ENCODE results near the gene ZNF487.
A peak's percentile ranks its signal among the peaks of the same experiment; 100 is the strongest.

ZNF487 gene

DNA sequence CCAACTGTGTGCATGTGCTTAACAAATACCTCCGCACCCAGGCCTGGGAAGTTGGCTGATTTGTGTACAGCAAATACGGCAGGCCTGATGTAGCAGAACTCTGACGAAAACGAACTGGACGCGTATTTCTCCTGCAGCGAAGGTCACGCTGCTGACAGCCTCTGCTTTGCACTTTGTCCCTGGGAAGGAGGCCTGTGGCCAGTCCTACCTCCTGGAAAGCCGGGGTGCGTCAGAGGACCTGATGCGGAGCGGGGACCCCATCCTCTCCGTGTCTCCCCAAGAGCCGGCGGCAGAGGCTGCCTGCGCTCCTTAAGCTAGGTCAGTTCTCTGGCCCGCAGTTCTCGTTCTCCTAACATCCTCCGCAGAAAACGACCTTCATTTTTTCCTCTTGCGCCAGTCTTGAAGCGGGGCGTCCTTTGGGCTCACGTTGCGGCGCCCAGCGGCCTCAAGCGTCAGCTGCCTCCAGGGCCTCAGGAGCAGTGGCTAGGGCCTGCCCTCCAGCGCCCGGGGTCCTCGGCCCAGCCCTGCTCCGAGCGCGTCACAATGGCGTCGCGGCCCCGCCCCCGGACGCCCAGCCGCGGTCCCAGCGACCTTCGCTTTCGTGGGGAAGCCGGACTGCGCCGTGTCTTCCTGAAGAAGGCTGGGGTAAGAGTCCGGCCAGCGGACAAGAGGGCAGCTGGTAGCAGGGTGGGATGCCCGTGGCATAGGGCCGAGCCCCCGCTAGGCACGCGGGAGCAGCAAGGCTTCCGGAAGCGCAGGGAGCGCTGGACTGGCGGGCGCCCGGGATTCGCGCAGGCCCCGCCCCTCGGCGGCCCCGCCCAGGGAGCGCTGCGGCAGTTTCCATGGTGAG lies at the start of gene ZNF487:
Gene ZNF487, plus strand, starts transcription at position 821 of the 850 bp plus-strand sequence. CDS start 38,703 bp downstream, outside the sequence.
- TF ChIP-seq, protein P1, sequence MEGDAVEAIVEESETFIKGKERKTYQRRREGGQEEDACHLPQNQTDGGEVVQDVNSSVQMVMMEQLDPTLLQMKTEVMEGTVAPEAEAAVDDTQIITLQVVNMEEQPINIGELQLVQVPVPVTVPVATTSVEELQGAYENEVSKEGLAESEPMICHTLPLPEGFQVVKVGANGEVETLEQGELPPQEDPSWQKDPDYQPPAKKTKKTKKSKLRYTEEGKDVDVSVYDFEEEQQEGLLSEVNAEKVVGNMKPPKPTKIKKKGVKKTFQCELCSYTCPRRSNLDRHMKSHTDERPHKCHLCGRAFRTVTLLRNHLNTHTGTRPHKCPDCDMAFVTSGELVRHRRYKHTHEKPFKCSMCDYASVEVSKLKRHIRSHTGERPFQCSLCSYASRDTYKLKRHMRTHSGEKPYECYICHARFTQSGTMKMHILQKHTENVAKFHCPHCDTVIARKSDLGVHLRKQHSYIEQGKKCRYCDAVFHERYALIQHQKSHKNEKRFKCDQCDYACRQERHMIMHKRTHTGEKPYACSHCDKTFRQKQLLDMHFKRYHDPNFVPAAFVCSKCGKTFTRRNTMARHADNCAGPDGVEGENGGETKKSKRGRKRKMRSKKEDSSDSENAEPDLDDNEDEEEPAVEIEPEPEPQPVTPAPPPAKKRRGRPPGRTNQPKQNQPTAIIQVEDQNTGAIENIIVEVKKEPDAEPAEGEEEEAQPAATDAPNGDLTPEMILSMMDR (IDR thresholded peaks at IDR 0.05; ENCODE audit: low read depth, low read length, missing control alignments), result no peak
- peak within 1 kb of the TSS; percentile 75 for H3K4me3 ChIP-seq (replicated peaks; ENCODE audit: low read depth, low read length)
- DNase-seq (ENCODE audit: extremely low read depth, low read depth), result peak; percentile 35

DNA sequence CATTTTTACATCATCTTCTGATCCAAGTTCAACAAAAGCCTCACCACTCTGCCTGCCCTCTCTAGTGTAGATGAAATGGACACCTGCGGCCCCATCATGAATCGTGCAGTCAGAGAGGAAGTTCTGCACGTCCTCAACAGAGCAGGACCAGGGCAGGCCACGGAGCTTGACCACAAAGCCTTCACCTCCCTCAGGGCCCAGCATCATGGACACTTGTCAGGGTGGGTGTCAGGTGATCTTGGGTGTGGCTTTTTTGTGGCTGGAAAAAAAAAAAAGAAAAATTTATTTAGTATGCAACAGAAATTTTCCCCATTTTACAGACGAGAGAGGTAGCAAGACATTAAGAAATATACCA lies 49.3 kb upstream of the ZNF487 start:
- no peak for DNase-seq (ENCODE audit: extremely low read depth, low read depth)
- H3K4me3 ChIP-seq (replicated peaks; ENCODE audit: low read depth, low read length), result no peak overlapping the region
- TF ChIP-seq, protein P1 (IDR thresholded peaks at IDR 0.05; ENCODE audit: low read depth, low read length, missing control alignments), result no peak

DNA sequence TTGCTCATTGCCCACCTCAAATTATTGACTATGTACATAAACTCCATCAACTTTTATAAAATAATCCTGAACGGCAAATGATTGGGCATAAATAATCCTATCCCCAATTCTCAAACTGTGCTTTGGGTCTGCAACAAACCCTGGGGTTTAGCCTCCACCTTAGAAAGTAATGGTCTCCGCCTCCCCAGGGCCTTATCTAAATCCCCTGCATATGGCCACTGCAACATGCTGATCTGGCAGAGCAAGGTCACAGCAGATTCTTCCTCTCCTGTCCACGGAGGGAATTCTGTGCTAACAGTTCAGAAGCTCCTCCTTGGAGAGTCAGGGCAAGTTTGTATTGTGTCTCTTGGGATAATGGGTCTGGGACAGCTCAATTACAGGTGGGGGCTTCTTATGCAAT lies 47.0 kb upstream of the ZNF487 start:
- TF ChIP-seq, protein P1 (IDR thresholded peaks at IDR 0.05; ENCODE audit: low read depth, low read length, missing control alignments), result no peak
- DNase-seq (ENCODE audit: extremely low read depth, low read depth), result no peak
- no peak overlapping the region for H3K4me3 ChIP-seq (replicated peaks; ENCODE audit: low read depth, low read length)

DNA sequence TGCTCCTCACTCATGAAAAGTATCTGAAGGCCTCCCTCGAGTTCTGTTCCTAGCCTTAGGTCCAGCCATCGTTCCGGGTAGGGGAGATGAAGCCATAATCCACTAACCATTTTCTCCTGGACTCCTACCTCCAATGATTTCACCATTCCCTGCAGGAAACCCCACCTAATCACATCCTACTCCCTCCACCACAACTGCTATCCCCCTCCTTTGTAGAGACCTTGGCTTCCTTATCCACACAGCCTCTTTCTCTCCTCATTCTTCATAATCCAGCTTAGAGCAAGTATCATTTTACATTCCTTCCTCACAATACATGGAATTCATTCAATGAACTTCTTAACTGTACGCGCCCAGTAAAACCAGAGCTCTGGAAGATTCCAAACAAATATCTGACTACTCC lies 46.6 kb upstream of the ZNF487 start:
- no peak overlapping the region for H3K4me3 ChIP-seq (replicated peaks; ENCODE audit: low read depth, low read length)
- no peak for DNase-seq (ENCODE audit: extremely low read depth, low read depth)
- TF ChIP-seq, protein P1 (IDR thresholded peaks at IDR 0.05; ENCODE audit: low read depth, low read length, missing control alignments), result no peak

DNA sequence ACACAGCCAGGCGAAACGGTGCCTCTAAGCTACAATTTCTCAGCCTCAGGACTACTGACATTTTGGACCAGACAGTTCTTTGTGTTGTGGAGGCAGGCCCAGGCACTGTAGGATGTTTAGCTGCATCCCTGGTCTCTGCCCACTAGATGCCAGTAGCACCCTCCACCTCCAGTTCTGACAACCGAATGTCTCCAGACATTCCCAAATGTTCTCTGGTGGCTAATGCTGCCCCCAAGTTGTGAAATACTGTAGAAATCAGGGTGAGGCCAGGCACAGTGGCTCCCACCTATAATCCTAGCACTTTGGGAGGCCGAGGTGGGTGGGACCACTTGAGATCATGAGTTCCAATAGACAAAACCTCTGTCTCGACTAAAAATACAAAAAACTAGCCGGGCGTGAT lies 46.2 kb upstream of the ZNF487 start:
- TF ChIP-seq, protein P1 (IDR thresholded peaks at IDR 0.05; ENCODE audit: low read depth, low read length, missing control alignments), result peak; percentile 54
- DNase-seq (ENCODE audit: extremely low read depth, low read depth), result no peak
- H3K4me3 ChIP-seq (replicated peaks; ENCODE audit: low read depth, low read length), result no peak overlapping the region

DNA sequence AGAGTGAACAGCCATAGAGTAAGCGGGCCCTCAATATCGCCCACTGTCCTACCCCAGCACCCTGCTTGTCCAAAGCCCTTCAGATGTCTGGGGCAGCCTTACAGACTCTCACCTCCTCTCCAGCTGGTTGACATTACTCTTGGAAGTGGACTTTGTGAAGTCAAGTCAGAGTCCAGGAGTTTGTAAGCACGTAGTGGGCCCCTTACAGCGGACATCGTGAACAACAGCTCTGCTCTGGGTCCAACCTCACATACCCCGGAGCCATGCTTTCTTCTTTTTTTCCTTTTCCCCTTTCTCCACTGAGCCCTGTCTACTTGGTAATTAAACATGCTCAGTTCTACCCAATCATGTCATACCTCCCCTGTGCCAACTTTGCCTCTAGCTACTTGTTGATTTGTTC lies 45.4 kb upstream of the ZNF487 start:
- DNase-seq (ENCODE audit: extremely low read depth, low read depth), result no peak
- TF ChIP-seq, protein P1 (IDR thresholded peaks at IDR 0.05; ENCODE audit: low read depth, low read length, missing control alignments), result no peak
- H3K4me3 ChIP-seq (replicated peaks; ENCODE audit: low read depth, low read length), result no peak overlapping the region

All from HFF-Myc (cell line).